Measurements from ENCODE around the gene METTL8.
A peak's percentile ranks its signal among the peaks of the same experiment; 100 is the strongest.

METTL8 gene

GRCh38 chr2:171478345-171478744, 44.6 kb upstream of the METTL8 start:
- no peak overlapping the region for H3K56ac ChIP-seq (ENCODE audit: low read length)
- no peaks in the 10 kb centered on the region for H3K36me3 ChIP-seq (ENCODE audit: control insufficient read depth, insufficient read depth, low read length)
- H3K4me1 ChIP-seq (ENCODE audit: control insufficient read depth, low read depth, low read length), result peaks cover 5% of the 10 kb centered on the region
- DNase-seq, result no peak
- no peak overlapping the region for H4K5ac ChIP-seq (ENCODE audit: low read length)
- no peak overlapping the region for H3K4ac ChIP-seq (ENCODE audit: low read depth, low read length)
- no peak overlapping the region for H2BK120ac ChIP-seq (ENCODE audit: low read depth, low read length)
- H2AK5ac ChIP-seq (ENCODE audit: low read length), result no peak overlapping the region
- no peak overlapping the region for H3K18ac ChIP-seq (ENCODE audit: low read length)
- no peak overlapping the region for H2BK15ac ChIP-seq (replicated peaks; ENCODE audit: low read depth)
- H2BK5ac ChIP-seq (ENCODE audit: low read length), result no peak overlapping the region
- WGBS (ENCODE audit: extremely low coverage, insufficient coverage, low lambda C conversion rate), result no CpG with 5 or more reads among the region's 1 CpG
- H3K9ac ChIP-seq (ENCODE audit: low read length), result no peak overlapping the region
- H3K79me1 ChIP-seq (ENCODE audit: low read length), result no peaks in the 10 kb centered on the region
- H3K4me3 ChIP-seq (ENCODE audit: low read length), result no peak overlapping the region
- no peak overlapping the region for H3K4me2 ChIP-seq (ENCODE audit: low read length)
- no peak overlapping the region for H3K23ac ChIP-seq (ENCODE audit: low read length)
- H4K8ac ChIP-seq (ENCODE audit: low read depth, low read length), result no peak overlapping the region
- no peaks in the 10 kb centered on the region for H3K27me3 ChIP-seq (ENCODE audit: insufficient read depth, low read length, poor library complexity)
- H3K79me2 ChIP-seq (ENCODE audit: control insufficient read depth, insufficient read depth, low read length), result no peaks in the 10 kb centered on the region
- H3K27ac ChIP-seq (ENCODE audit: low read depth, low read length), result no peak overlapping the region

GRCh38 chr2:171475979-171476378, 42.2 kb upstream of the METTL8 start:
- Histone ChIP-seq H3K27ac (ENCODE audit: low read depth, low read length) (no peak overlapping the region), H3K4ac (ENCODE audit: low read depth, low read length) (no peak overlapping the region), H4K5ac (ENCODE audit: low read length) (no peak overlapping the region), H3K4me3 (ENCODE audit: low read length) (no peak overlapping the region), H3K9ac (ENCODE audit: low read length) (no peak overlapping the region), H2BK15ac (replicated peaks; ENCODE audit: low read depth) (no peak overlapping the region), H2BK5ac (ENCODE audit: low read length) (no peak overlapping the region), H3K79me1 (ENCODE audit: low read length) (no peaks in the 10 kb centered on the region), H2AK5ac (ENCODE audit: low read length) (no peak overlapping the region), H3K23ac (ENCODE audit: low read length) (no peak overlapping the region), H3K79me2 (ENCODE audit: control insufficient read depth, insufficient read depth, low read length) (no peaks in the 10 kb centered on the region), H3K27me3 (ENCODE audit: insufficient read depth, low read length, poor library complexity) (no peaks in the 10 kb centered on the region), H3K18ac (ENCODE audit: low read length) (no peak overlapping the region), H3K4me2 (ENCODE audit: low read length) (no peak overlapping the region), H2BK120ac (ENCODE audit: low read depth, low read length) (no peak overlapping the region), H4K8ac (ENCODE audit: low read depth, low read length) (no peak overlapping the region), H3K4me1 (ENCODE audit: control insufficient read depth, low read depth, low read length) (no peaks in the 10 kb centered on the region), H3K36me3 (ENCODE audit: control insufficient read depth, insufficient read depth, low read length) (no peaks in the 10 kb centered on the region), H3K56ac (ENCODE audit: low read length) (no peak overlapping the region)
- WGBS (ENCODE audit: extremely low coverage, insufficient coverage, low lambda C conversion rate), result no CpG with 5 or more reads among the region's 1 CpG
- DNase-seq, result no peak

DNA sequence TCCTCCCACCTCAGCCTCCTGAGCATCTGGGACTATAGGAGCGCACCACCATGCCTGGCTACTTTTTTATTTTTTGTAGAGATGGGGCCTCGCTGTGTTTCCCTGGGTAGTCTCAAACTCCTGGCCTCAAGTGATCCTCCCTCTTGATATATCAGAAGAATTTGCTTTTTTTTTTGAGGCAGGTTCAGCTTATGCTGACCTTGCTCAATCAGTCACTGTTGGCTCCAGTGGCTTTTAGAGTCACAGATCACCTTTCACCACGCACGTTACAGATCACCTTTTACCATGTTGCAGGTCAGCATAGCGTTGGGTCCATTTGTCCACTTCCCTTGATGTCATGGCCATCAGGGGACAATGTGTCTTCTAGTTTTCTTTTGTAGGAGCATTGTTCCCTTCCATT, 36.3 kb upstream of the METTL8 start:
- no peak for DNase-seq

GRCh38 chr2:171469176-171469575, 35.4 kb upstream of the METTL8 start:
- no peak overlapping the region for H3K4me3 ChIP-seq (ENCODE audit: low read length)
- H3K4me2 ChIP-seq (ENCODE audit: low read length), result no peak overlapping the region
- no peak overlapping the region for H3K4ac ChIP-seq (ENCODE audit: low read depth, low read length)
- no peak overlapping the region for H3K23ac ChIP-seq (ENCODE audit: low read length)
- peak; percentile 53 for DNase-seq
- no CpG with 5 or more reads among the region's 4 CpGs for WGBS (ENCODE audit: extremely low coverage, insufficient coverage, low lambda C conversion rate)
- no peak overlapping the region for H2BK15ac ChIP-seq (replicated peaks; ENCODE audit: low read depth)
- H2BK120ac ChIP-seq (ENCODE audit: low read depth, low read length), result no peak overlapping the region
- no peaks in the 10 kb centered on the region for H3K4me1 ChIP-seq (ENCODE audit: control insufficient read depth, low read depth, low read length)
- no peaks in the 10 kb centered on the region for H3K27me3 ChIP-seq (ENCODE audit: insufficient read depth, low read length, poor library complexity)
- H3K79me2 ChIP-seq (ENCODE audit: control insufficient read depth, insufficient read depth, low read length), result no peaks in the 10 kb centered on the region
- H3K36me3 ChIP-seq (ENCODE audit: control insufficient read depth, insufficient read depth, low read length), result no peaks in the 10 kb centered on the region
- H2BK5ac ChIP-seq (ENCODE audit: low read length), result no peak overlapping the region
- H2AK5ac ChIP-seq (ENCODE audit: low read length), result no peak overlapping the region
- no peak overlapping the region for H3K27ac ChIP-seq (ENCODE audit: low read depth, low read length)
- no peak overlapping the region for H4K8ac ChIP-seq (ENCODE audit: low read depth, low read length)
- H3K79me1 ChIP-seq (ENCODE audit: low read length), result no peaks in the 10 kb centered on the region
- H3K9ac ChIP-seq (ENCODE audit: low read length), result no peak overlapping the region
- H3K56ac ChIP-seq (ENCODE audit: low read length), result no peak overlapping the region
- no peak overlapping the region for H3K18ac ChIP-seq (ENCODE audit: low read length)
- H4K5ac ChIP-seq (ENCODE audit: low read length), result no peak overlapping the region

More for the DNA sequence above, 36.3 kb upstream of the METTL8 start:
- Histone ChIP-seq H3K36me3 (ENCODE audit: control insufficient read depth, insufficient read depth, low read length) (no peaks in the 10 kb centered on the region), H2BK120ac (ENCODE audit: low read depth, low read length) (no peak overlapping the region), H3K27ac (ENCODE audit: low read depth, low read length) (no peak overlapping the region), H3K79me2 (ENCODE audit: control insufficient read depth, insufficient read depth, low read length) (no peaks in the 10 kb centered on the region), H3K4ac (ENCODE audit: low read depth, low read length) (no peak overlapping the region), H3K4me3 (ENCODE audit: low read length) (no peak overlapping the region), H3K79me1 (ENCODE audit: low read length) (no peaks in the 10 kb centered on the region), H4K8ac (ENCODE audit: low read depth, low read length) (no peak overlapping the region), H3K4me2 (ENCODE audit: low read length) (no peak overlapping the region), H2AK5ac (ENCODE audit: low read length) (no peak overlapping the region), H3K9ac (ENCODE audit: low read length) (no peak overlapping the region), H3K56ac (ENCODE audit: low read length) (no peak overlapping the region), H3K4me1 (ENCODE audit: control insufficient read depth, low read depth, low read length) (no peaks in the 10 kb centered on the region), H4K5ac (ENCODE audit: low read length) (no peak overlapping the region), H2BK5ac (ENCODE audit: low read length) (no peak overlapping the region), H3K18ac (ENCODE audit: low read length) (no peak overlapping the region), H3K23ac (ENCODE audit: low read length) (no peak overlapping the region), H2BK15ac (replicated peaks; ENCODE audit: low read depth) (no peak overlapping the region), H3K27me3 (ENCODE audit: insufficient read depth, low read length, poor library complexity) (no peaks in the 10 kb centered on the region)
- WGBS (ENCODE audit: extremely low coverage, insufficient coverage, low lambda C conversion rate), result no CpG with 5 or more reads among the region's 5 CpGs

- H2BK5ac ChIP-seq (ENCODE audit: low read length), result no peak overlapping the region
- no peak overlapping the region for H2BK120ac ChIP-seq (ENCODE audit: low read depth, low read length)
- no peaks in the 10 kb centered on the region for H3K4me1 ChIP-seq (ENCODE audit: control insufficient read depth, low read depth, low read length)
- H3K4ac ChIP-seq (ENCODE audit: low read depth, low read length), result no peak overlapping the region
- no peak overlapping the region for H3K4me2 ChIP-seq (ENCODE audit: low read length)
- H3K23ac ChIP-seq (ENCODE audit: low read length), result no peak overlapping the region
- H3K79me2 ChIP-seq (ENCODE audit: control insufficient read depth, insufficient read depth, low read length), result no peaks in the 10 kb centered on the region
- H4K8ac ChIP-seq (ENCODE audit: low read depth, low read length), result no peak overlapping the region
- no peak overlapping the region for H4K5ac ChIP-seq (ENCODE audit: low read length)
- H3K18ac ChIP-seq (ENCODE audit: low read length), result no peak overlapping the region
- no peak overlapping the region for H3K56ac ChIP-seq (ENCODE audit: low read length)
- no peaks in the 10 kb centered on the region for H3K27me3 ChIP-seq (ENCODE audit: insufficient read depth, low read length, poor library complexity)
- H2BK15ac ChIP-seq (replicated peaks; ENCODE audit: low read depth), result no peak overlapping the region
- no peak for DNase-seq
- no peak overlapping the region for H3K27ac ChIP-seq (ENCODE audit: low read depth, low read length)
- no peak overlapping the region for H3K9ac ChIP-seq (ENCODE audit: low read length)
- WGBS (ENCODE audit: extremely low coverage, insufficient coverage, low lambda C conversion rate), result no CpG with 5 or more reads among the region's 1 CpG
- H3K79me1 ChIP-seq (ENCODE audit: low read length), result no peaks in the 10 kb centered on the region
- H3K36me3 ChIP-seq (ENCODE audit: control insufficient read depth, insufficient read depth, low read length), result no peaks in the 10 kb centered on the region
- no peak overlapping the region for H2AK5ac ChIP-seq (ENCODE audit: low read length)
- no peak overlapping the region for H3K4me3 ChIP-seq (ENCODE audit: low read length)
These were observed 26.7 kb upstream of the METTL8 start for GRCh38 chr2:171460537-171460936.

GRCh38 chr2:171459498-171459897, 25.7 kb upstream of the METTL8 start:
- Histone ChIP-seq H3K4me2 (ENCODE audit: low read length) (no peak overlapping the region), H4K5ac (ENCODE audit: low read length) (no peak overlapping the region), H3K4ac (ENCODE audit: low read depth, low read length) (no peak overlapping the region), H2AK5ac (ENCODE audit: low read length) (no peak overlapping the region), H3K23ac (ENCODE audit: low read length) (no peak overlapping the region), H3K18ac (ENCODE audit: low read length) (no peak overlapping the region), H3K36me3 (ENCODE audit: control insufficient read depth, insufficient read depth, low read length) (no peaks in the 10 kb centered on the region), H3K56ac (ENCODE audit: low read length) (no peak overlapping the region), H2BK15ac (replicated peaks; ENCODE audit: low read depth) (no peak overlapping the region), H3K4me1 (ENCODE audit: control insufficient read depth, low read depth, low read length) (no peaks in the 10 kb centered on the region), H3K79me2 (ENCODE audit: control insufficient read depth, insufficient read depth, low read length) (no peaks in the 10 kb centered on the region), H3K79me1 (ENCODE audit: low read length) (no peaks in the 10 kb centered on the region), H2BK120ac (ENCODE audit: low read depth, low read length) (no peak overlapping the region), H3K4me3 (ENCODE audit: low read length) (no peak overlapping the region), H3K27ac (ENCODE audit: low read depth, low read length) (no peak overlapping the region), H2BK5ac (ENCODE audit: low read length) (no peak overlapping the region), H4K8ac (ENCODE audit: low read depth, low read length) (no peak overlapping the region), H3K9ac (ENCODE audit: low read length) (no peak overlapping the region), H3K27me3 (ENCODE audit: insufficient read depth, low read length, poor library complexity) (no peaks in the 10 kb centered on the region)
- DNase-seq, result no peak

Data from mesendoderm (in vitro differentiated cells).